Pancreas (tissue), 10 donors: ENCODE measurements around the gene CCL11. TPM values are rescaled to one million over a fixed set of nuclear protein-coding genes. Genes with fewer than 3 reads are reported as not detected.
A peak's percentile ranks its signal among the peaks of the same experiment; 100 is the strongest.

Experiments used
- ATAC-seq, 4 donors: fragments of 200-7000 bp; cut with Tn5 transposase; one replicate each; pipeline versions ENCODE4 v1.8.0 to v1.9.1; 2020; ENCODE audit warnings: mild to moderate bottlenecking in 4 of 4, moderate library complexity in 4 of 4
- DNase-seq, 6 donors: peaks; one replicate each; pipeline ENCODE4 v3.0.0-alpha.2; 2020
- FAIRE-seq: peaks from 2 replicates; lab custom pipeline; 2012; peaks lifted over from hg19 to GRCh38; lab: Jason Lieb, UNC
- H3K27ac ChIP-seq, 4 donors: fragments of 200-600 bp; sonication (generic); 1 replicate in 3 of 4; 2 replicates in 1 of 4; pipeline versions ENCODE4 v1.5.0 to v1.8.0; 2020
- H3K27me3 ChIP-seq, 4 donors: fragments of 200-600 bp; one replicate each; pipeline ENCODE4 v1.8.0; 2021
- H3K36me3 ChIP-seq, 3 donors: fragments of 200-600 bp; sonication (generic) in 1 of 3; one replicate each; pipeline versions ENCODE4 v1.5.0 to v1.8.0; 2020 to 2021
- H3K4me1 ChIP-seq, 3 donors: fragments of 200-600 bp; one replicate each; pipeline ENCODE4 v1.8.0; 2021
- H3K4me3 ChIP-seq, 4 donors: fragments of 200-600 bp; sonication (generic) in 2 of 4; one replicate each; pipeline versions ENCODE4 v1.5.0 to v1.8.0; 2020 to 2021
- H3K9me3 ChIP-seq, 4 donors: fragments of 200-600 bp; one replicate each; pipeline ENCODE4 v1.8.0; 2021
- CTCF ChIP-seq, 4 donors: fragments of 200-600 bp; sonication (generic) in 3 of 4; IDR thresholded peaks; one replicate each; pipeline versions ENCODE4 v1.5.0 to v1.8.0; 2021; ENCODE audit warnings: antibody characterized with exemption in 4 of 4
- WGBS, 2 donors: extraction: QIAGEN DNeasy Blood & Tissue Kit; methylation state at CpG; one replicate each; pipeline ENCODE4 v1.1.7; 2013; 5-methylcytosine and 5-hydroxymethylcytosine counted together
- intact Hi-C, 3 donors: fragments of 100-400 bp; cut with DNase I; formaldehyde crosslinking; loops; one replicate each; pipeline versions ENCODE4 v1.11.1 to v1.14.2; 2022
- polyA plus RNA-seq, 2 donors: library from polyadenylated mRNA; stranded (reverse); fragments of 200-250 nt; gene quantifications; one replicate each; pipeline ENCODE4 v1.2.3, GENCODE V29; 2013
- total RNA-seq, 6 donors: library from RNA; stranded (reverse); fragmentation: NEBNext Ultra II Directional in 4 of 6; extraction: Animal tissue kit (Norgen Biotek cat#: 25700) in 4 of 6; gene quantifications; one replicate each; pipeline versions ENCODE4 v1.2.1 to v1.2.4, GENCODE V29; 2021 to 2023
- donor health status: healthy with polysubstance abuse.
- donor health status: DM: no; HTN: no; CAD: no; lungs with moderate emphysema.
- donor health status: DM: no; HTN: no; CAD: no.
- donor health status: control.
- donor health status: control.
- donor health status: Bipolar disorder and iron deficiency.
- donor health status: DM: yes; HTN: yes; CAD: no.
- donor health status: DM: no; HTN: no; CAD: no.
- donor health status: DM: no; HTN: no; CAD: no.
- donor health status: DM: yes; HTN: yes; CAD: no.

CCL11 gene
- total and polyA plus RNA-seq, 8 donors: 0.43 to 4.0 (median 1.1) TPM; not detected in 3

GRCh38 chr17:34252095-34252443, 33.5 kb upstream of the CCL11 start:
- WGBS, 2 donors: 36 to 43% methylated on average over 5 of the region's 5 CpGs
- no peak for TF ChIP-seq CTCF (IDR thresholded peaks at IDR 0.05)
- intact Hi-C loops: no loop called here
- peak in 3 of 4 donors; percentile 15 to 34 (median 24) for ATAC-seq
- peak in 1 of 6 donors; percentile 36 for DNase-seq
- H3K9me3 ChIP-seq: no peaks in the 10 kb centered on the region
- peaks cover 0 to 54% (median 12%) of the 10 kb centered on the region in 3 donors for H3K4me1 ChIP-seq
- no peaks in the 10 kb centered on the region for H3K27me3 ChIP-seq
- no peak overlapping the region for H3K4me3 ChIP-seq
- FAIRE-seq: no peak
- no peaks in the 10 kb centered on the region for H3K36me3 ChIP-seq
- H3K27ac ChIP-seq: peak overlapping the region; percentile 46 to 75 (median 69)

- Histone ChIP-seq H3K4me1 (peaks cover 0 to 54% (median 12%) of the 10 kb centered on the region in 3 donors), H3K27me3 (no peaks in the 10 kb centered on the region), H3K27ac (peak overlapping the region; percentile 46 to 75 (median 69)), H3K36me3 (no peaks in the 10 kb centered on the region), H3K9me3 (no peaks in the 10 kb centered on the region), H3K4me3 (no peak overlapping the region)
- WGBS, 2 donors: 8 to 9% methylated on average over 6 of the region's 6 CpGs
- DNase-seq: peak; percentile 79 to 85 (median 81)
- FAIRE-seq: peak; percentile 63
- TF ChIP-seq CTCF (IDR thresholded peaks at IDR 0.05): no peak
- ATAC-seq: peak; percentile 66 to 83 (median 72)
- intact Hi-C loops: no loop called here
Measured at GRCh38 chr17:34252444-34253138, 33.0 kb upstream of the CCL11 start.

GRCh38 chr17:34253139-34253525, 32.4 kb upstream of the CCL11 start:
- peaks cover 0 to 54% (median 12%) of the 10 kb centered on the region in 3 donors for H3K4me1 ChIP-seq
- peak overlapping the region; percentile 46 to 75 (median 69) for H3K27ac ChIP-seq
- DNase-seq: no peak
- ATAC-seq: no peak
- no peaks in the 10 kb centered on the region for H3K9me3 ChIP-seq
- no peaks in the 10 kb centered on the region for H3K27me3 ChIP-seq
- no peak for TF ChIP-seq CTCF (IDR thresholded peaks at IDR 0.05)
- 41 to 53% methylated on average over 3 of the region's 3 CpGs for WGBS, 2 donors
- intact Hi-C loops: no loop called here
- FAIRE-seq: no peak
- H3K4me3 ChIP-seq: no peak overlapping the region
- H3K36me3 ChIP-seq: no peaks in the 10 kb centered on the region

- ATAC-seq (peak in 3 of 4 donors; percentile 2 to 32 (median 7)), DNase-seq (no peak), FAIRE-seq (no peak)
- no peaks in the 10 kb centered on the region for H3K9me3 ChIP-seq
- no peak overlapping the region for H3K4me3 ChIP-seq
- H3K36me3 ChIP-seq: no peaks in the 10 kb centered on the region
- intact Hi-C loops: no loop called here
- peaks cover 0 to 49% (median 12%) of the 10 kb centered on the region in 3 donors for H3K4me1 ChIP-seq
- WGBS, 2 donors: 34 to 38% methylated on average over 3 of the region's 3 CpGs
- peak overlapping the region; percentile 6 to 75 (median 52) for H3K27ac ChIP-seq
- TF ChIP-seq CTCF (IDR thresholded peaks at IDR 0.05): no peak
- H3K27me3 ChIP-seq: no peaks in the 10 kb centered on the region
Measured at GRCh38 chr17:34254146-34254545, 31.4 kb upstream of the CCL11 start.
